CD1c-positive myeloid dendritic cell (primary cell): ENCODE measurements around the gene CHID1.
A peak's percentile ranks its signal among the peaks of the same experiment; 100 is the strongest.

ENCODE experiments used
- DNase-seq: peaks from one replicate; pipeline ENCODE4 v3.0.0-alpha.2; 2016; ENCODE audit errors: extremely low spot score

CHID1 gene

GRCh38 chr11:910044-910588 is 494 bp downstream of the CHID1 start:
- peak; percentile 35 for DNase-seq

- no peak for DNase-seq
Measured at GRCh38 chr11:909406-909805, 1.2 kb downstream of the CHID1 start.

- no peak for DNase-seq
Measured at GRCh38 chr11:908273-908672, 2.3 kb downstream of the CHID1 start.

- no peak for DNase-seq
Measured at GRCh38 chr11:907668-908067, 2.9 kb downstream of the CHID1 start.

GRCh38 chr11:905952-906351 is 4.7 kb downstream of the CHID1 start:
- no peak for DNase-seq

GRCh38 chr11:904380-904779 is 6.2 kb downstream of the CHID1 start:
- DNase-seq = no peak

GRCh38 chr11:901452-902061 is 9.1 kb downstream of the CHID1 start:
- no peak for DNase-seq

GRCh38 chr11:900545-900944 is 10.1 kb downstream of the CHID1 start:
- no peak for DNase-seq

GRCh38 chr11:899724-900123 is 10.9 kb downstream of the CHID1 start:
- no peak for DNase-seq

GRCh38 chr11:898540-899190 is 11.9 kb downstream of the CHID1 start:
- no peak for DNase-seq

- no peak for DNase-seq
Measured at GRCh38 chr11:898143-898511, 12.5 kb downstream of the CHID1 start.

- DNase-seq = no peak
Measured at GRCh38 chr11:897253-898142, 13.1 kb downstream of the CHID1 start.

- DNase-seq = no peak
Measured at GRCh38 chr11:895331-896110, 15.1 kb downstream of the CHID1 start.

- DNase-seq = no peak
Measured at GRCh38 chr11:894575-895201, 15.9 kb downstream of the CHID1 start.

GRCh38 chr11:893008-893654 is 17.5 kb downstream of the CHID1 start:
- DNase-seq = no peak

GRCh38 chr11:890794-891540 is 19.6 kb downstream of the CHID1 start:
- DNase-seq = no peak

GRCh38 chr11:889687-890475 is 20.7 kb downstream of the CHID1 start:
- no peak for DNase-seq

- no peak for DNase-seq
Measured at GRCh38 chr11:889257-889656, 21.4 kb downstream of the CHID1 start.
